Ishikawa (cell line): Measurements from ENCODE around the gene HERC4.

Source experiments
- FOXM1 ChIP-seq: IDR thresholded peaks from 2 replicates; pipeline ENCODE4 v1.6.1; 2012; ENCODE audit warnings: low read depth, borderline replicate concordance
- TAF1 ChIP-seq: IDR thresholded peaks from 2 replicates; pipeline ENCODE4 v1.6.1; 2012; ENCODE audit warnings: low read depth, mild to moderate bottlenecking

- no peak for TF ChIP-seq FOXM1
- no peak for TF ChIP-seq TAF1
Measured at GRCh38 chr10:68047554-68048327, 27.3 kb downstream of the HERC4 start.
